Measurements from ENCODE around the gene SOX9. TPM values are rescaled to one million over a fixed set of nuclear protein-coding genes. Genes with fewer than 3 reads are reported as not detected.

SOX9 gene
- total and polyA plus RNA-seq, 5 donors from 2014 or later: not detected

DNA sequence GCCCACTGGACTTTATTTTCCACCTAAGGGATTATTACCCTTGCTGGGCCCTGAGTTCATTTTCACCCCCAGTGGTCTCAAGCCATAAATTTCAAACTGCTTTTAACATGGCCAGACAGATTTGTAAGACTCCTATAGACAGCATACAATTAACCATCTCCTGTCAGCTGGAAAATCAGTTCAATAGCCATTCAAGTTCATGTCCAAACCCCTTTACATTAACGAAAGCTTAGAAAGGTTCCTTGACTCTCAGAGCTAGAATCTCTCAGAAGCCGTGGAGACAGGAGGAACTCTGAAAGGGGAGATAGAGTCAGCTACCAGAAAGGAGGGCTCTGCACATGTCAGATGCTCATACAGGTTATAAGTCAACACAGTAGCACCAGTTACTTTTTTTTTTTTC lies 23.3 kb downstream of the SOX9 start:
- H3K36me3 ChIP-seq (ENCODE audit: control insufficient read depth, insufficient read depth, low read length): no peaks in the 10 kb centered on the region
- H3K9me3 ChIP-seq (ENCODE audit: control insufficient read depth in 2 of 2, low read length in 2 of 2): no peaks in the 10 kb centered on the region
- no peaks in the 10 kb centered on the region for H3K4me1 ChIP-seq (ENCODE audit: control insufficient read depth, insufficient read depth, low read length, poor library complexity, severe bottlenecking)
- ATAC-seq (ENCODE audit: low read depth in 2 of 2) (no peak), DNase-seq (no peak)
- Mint-ChIP-seq H3K9me3 (peaks cover 0 to 8% (median 2%) of the 10 kb centered on the region in 7 donors), H3K27me3 (no peaks in the 10 kb centered on the region), H3K4me3 (no peak overlapping the region), H3K36me3 (no peaks in the 10 kb centered on the region), H3K4me1 (no peaks in the 10 kb centered on the region), H3K27ac (no peak overlapping the region)
- no peak overlapping the region for H3K4me3 ChIP-seq (ENCODE audit: low read depth, low read length)
- no peak overlapping the region for H3K27ac ChIP-seq (ENCODE audit: insufficient read depth, low read length, poor library complexity, severe bottlenecking)
- H3K27me3 ChIP-seq (ENCODE audit: control insufficient read depth, insufficient read depth, low read length): no peaks in the 10 kb centered on the region

DNA sequence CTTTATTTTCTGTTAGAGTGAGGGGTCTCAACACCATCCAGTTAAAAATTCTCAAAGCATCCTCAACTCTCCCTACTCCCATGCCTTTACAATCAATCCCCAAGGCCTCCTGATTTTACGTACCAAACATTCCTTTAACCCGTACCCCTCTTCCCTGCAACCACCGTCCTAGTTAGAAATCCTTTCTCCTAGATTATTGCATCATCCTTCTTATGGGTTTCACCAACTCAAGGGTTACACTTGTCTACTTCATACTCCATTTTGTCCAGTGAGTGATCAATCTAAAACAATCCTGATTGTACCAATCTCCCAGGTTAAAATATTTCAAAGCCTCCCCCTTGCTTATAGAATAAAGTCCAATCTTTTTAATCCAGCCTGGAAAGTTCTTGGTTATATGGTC lies 24.7 kb downstream of the SOX9 start:
- ATAC-seq (ENCODE audit: low read depth in 2 of 2) (no peak), DNase-seq (no peak)
- no peak overlapping the region for H3K4me3 ChIP-seq (ENCODE audit: low read depth, low read length)
- no peak overlapping the region for H3K27ac Mint-ChIP-seq
- no peaks in the 10 kb centered on the region for H3K4me1 Mint-ChIP-seq
- H3K4me3 Mint-ChIP-seq: no peak overlapping the region
- no peaks in the 10 kb centered on the region for H3K36me3 ChIP-seq (ENCODE audit: control insufficient read depth, insufficient read depth, low read length)
- no peaks in the 10 kb centered on the region for H3K9me3 ChIP-seq (ENCODE audit: control insufficient read depth in 2 of 2, low read length in 2 of 2)
- no peaks in the 10 kb centered on the region for H3K27me3 Mint-ChIP-seq
- no peaks in the 10 kb centered on the region for H3K36me3 Mint-ChIP-seq
- peaks cover 0 to 7% (median 2%) of the 10 kb centered on the region in 7 donors for H3K9me3 Mint-ChIP-seq
- H3K4me1 ChIP-seq (ENCODE audit: control insufficient read depth, insufficient read depth, low read length, poor library complexity, severe bottlenecking): no peaks in the 10 kb centered on the region
- no peaks in the 10 kb centered on the region for H3K27me3 ChIP-seq (ENCODE audit: control insufficient read depth, insufficient read depth, low read length)
- no peak overlapping the region for H3K27ac ChIP-seq (ENCODE audit: insufficient read depth, low read length, poor library complexity, severe bottlenecking)

DNA sequence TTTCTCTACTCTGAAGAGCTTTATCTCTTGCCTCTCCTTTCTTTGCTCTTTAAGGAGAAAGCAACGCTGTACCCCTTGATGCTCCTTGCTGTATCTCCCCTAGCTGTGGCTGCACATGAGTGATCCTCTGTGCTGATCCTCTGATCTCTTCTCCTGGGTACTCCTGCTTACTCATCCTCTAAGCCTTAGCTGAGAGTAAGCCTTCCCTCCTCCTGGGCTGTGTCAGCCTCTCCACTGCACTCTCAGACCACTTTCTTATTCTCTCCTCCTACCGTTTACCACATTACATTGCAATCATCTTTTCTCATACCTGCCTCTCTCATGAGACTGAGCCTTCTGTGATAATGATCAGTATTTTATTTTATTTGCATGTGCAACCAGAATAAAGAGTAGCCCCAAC lies 25.1 kb downstream of the SOX9 start:
- Mint-ChIP-seq H3K4me3 (no peak overlapping the region), H3K9me3 (peaks cover 0 to 7% (median 2%) of the 10 kb centered on the region in 7 donors), H3K27ac (no peak overlapping the region), H3K27me3 (no peaks in the 10 kb centered on the region), H3K36me3 (no peaks in the 10 kb centered on the region), H3K4me1 (no peaks in the 10 kb centered on the region)
- H3K4me3 ChIP-seq (ENCODE audit: low read depth, low read length): no peak overlapping the region
- DNase-seq: no peak
- no peaks in the 10 kb centered on the region for H3K9me3 ChIP-seq (ENCODE audit: control insufficient read depth in 2 of 2, low read length in 2 of 2)
- H3K4me1 ChIP-seq (ENCODE audit: control insufficient read depth, insufficient read depth, low read length, poor library complexity, severe bottlenecking): no peaks in the 10 kb centered on the region
- H3K27me3 ChIP-seq (ENCODE audit: control insufficient read depth, insufficient read depth, low read length): no peaks in the 10 kb centered on the region
- no peaks in the 10 kb centered on the region for H3K36me3 ChIP-seq (ENCODE audit: control insufficient read depth, insufficient read depth, low read length)
- no peak for ATAC-seq (ENCODE audit: low read depth in 2 of 2)
- no peak overlapping the region for H3K27ac ChIP-seq (ENCODE audit: insufficient read depth, low read length, poor library complexity, severe bottlenecking)

- Mint-ChIP-seq H3K27me3 (no peaks in the 10 kb centered on the region), H3K27ac (no peak overlapping the region), H3K4me1 (no peaks in the 10 kb centered on the region), H3K36me3 (no peaks in the 10 kb centered on the region), H3K9me3 (peaks cover 0 to 7% (median 2%) of the 10 kb centered on the region in 7 donors), H3K4me3 (no peak overlapping the region)
- ATAC-seq (ENCODE audit: low read depth in 2 of 2) (no peak), DNase-seq (no peak)
- Histone ChIP-seq H3K27ac (ENCODE audit: insufficient read depth, low read length, poor library complexity, severe bottlenecking) (no peak overlapping the region), H3K27me3 (ENCODE audit: control insufficient read depth, insufficient read depth, low read length) (no peaks in the 10 kb centered on the region), H3K4me3 (ENCODE audit: low read depth, low read length) (no peak overlapping the region), H3K9me3 (ENCODE audit: control insufficient read depth in 2 of 2, low read length in 2 of 2) (no peaks in the 10 kb centered on the region), H3K4me1 (ENCODE audit: control insufficient read depth, insufficient read depth, low read length, poor library complexity, severe bottlenecking) (no peaks in the 10 kb centered on the region), H3K36me3 (ENCODE audit: control insufficient read depth, insufficient read depth, low read length) (no peaks in the 10 kb centered on the region)
Measured at GRCh38 chr17:72146371-72146770, 25.6 kb downstream of the SOX9 start.

- H3K27ac Mint-ChIP-seq: no peak overlapping the region
- DNase-seq (no peak), ATAC-seq (ENCODE audit: low read depth in 2 of 2) (no peak)
- no peaks in the 10 kb centered on the region for H3K4me1 Mint-ChIP-seq
- no peaks in the 10 kb centered on the region for H3K4me1 ChIP-seq (ENCODE audit: control insufficient read depth, insufficient read depth, low read length, poor library complexity, severe bottlenecking)
- H3K27ac ChIP-seq (ENCODE audit: insufficient read depth, low read length, poor library complexity, severe bottlenecking): no peak overlapping the region
- H3K27me3 ChIP-seq (ENCODE audit: control insufficient read depth, insufficient read depth, low read length): no peaks in the 10 kb centered on the region
- no peak overlapping the region for H3K4me3 ChIP-seq (ENCODE audit: low read depth, low read length)
- no peaks in the 10 kb centered on the region for H3K27me3 Mint-ChIP-seq
- H3K36me3 ChIP-seq (ENCODE audit: control insufficient read depth, insufficient read depth, low read length): no peaks in the 10 kb centered on the region
- H3K4me3 Mint-ChIP-seq: no peak overlapping the region
- no peaks in the 10 kb centered on the region for H3K9me3 ChIP-seq (ENCODE audit: control insufficient read depth in 2 of 2, low read length in 2 of 2)
- H3K9me3 Mint-ChIP-seq: peaks cover 0 to 6% (median 1%) of the 10 kb centered on the region in 7 donors
- H3K36me3 Mint-ChIP-seq: no peaks in the 10 kb centered on the region
Measured at GRCh38 chr17:72150632-72151460, 30.0 kb downstream of the SOX9 start.

DNA sequence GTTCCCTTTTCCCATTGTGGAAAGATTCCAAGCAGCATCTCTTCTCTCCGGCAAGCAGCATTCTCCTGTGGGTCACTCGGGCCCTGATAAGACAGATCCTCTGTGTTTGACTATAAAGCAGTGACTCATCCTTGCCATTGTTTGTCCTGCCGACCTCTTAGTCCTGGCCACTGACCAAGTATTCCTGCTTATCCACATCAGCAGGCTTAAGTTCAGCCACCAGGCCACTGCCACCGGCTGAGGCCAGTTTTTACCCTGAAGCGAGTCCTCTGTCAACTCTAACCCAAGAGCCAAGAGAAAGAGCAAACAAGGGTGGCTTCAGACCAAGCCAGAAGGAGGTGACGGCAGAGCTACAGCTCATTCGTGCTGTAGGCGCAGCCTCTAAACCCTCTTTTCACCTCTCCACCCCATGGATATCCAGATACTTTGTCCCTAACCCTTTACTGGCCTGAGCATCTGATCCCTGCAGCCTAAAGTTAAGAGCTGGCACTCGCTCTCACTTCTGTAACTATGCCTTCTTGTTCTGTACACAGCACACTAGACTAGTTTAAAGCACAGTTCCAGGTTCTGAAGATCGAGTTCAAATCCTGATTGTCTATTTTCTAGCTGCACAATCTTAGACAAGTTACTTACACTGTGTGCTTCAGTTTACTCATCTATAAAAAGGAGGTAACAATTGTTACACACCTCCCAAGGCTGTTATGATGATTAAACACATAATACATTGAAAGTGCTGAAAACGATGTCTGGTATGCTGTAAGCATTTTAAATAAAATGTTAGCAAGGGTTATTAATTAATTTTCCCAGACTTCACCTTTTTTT lies 31.0 kb downstream of the SOX9 start:
- H3K27me3 ChIP-seq (ENCODE audit: control insufficient read depth, insufficient read depth, low read length): no peaks in the 10 kb centered on the region
- H3K4me3 ChIP-seq (ENCODE audit: low read depth, low read length): no peak overlapping the region
- no peaks in the 10 kb centered on the region for H3K9me3 ChIP-seq (ENCODE audit: control insufficient read depth in 2 of 2, low read length in 2 of 2)
- no peak overlapping the region for H3K4me3 Mint-ChIP-seq
- H3K9me3 Mint-ChIP-seq: peaks cover 0 to 6% (median 1%) of the 10 kb centered on the region in 7 donors
- no peak for DNase-seq
- no peak for ATAC-seq (ENCODE audit: low read depth in 2 of 2)
- no peak overlapping the region for H3K27ac Mint-ChIP-seq
- H3K36me3 Mint-ChIP-seq: no peaks in the 10 kb centered on the region
- no peaks in the 10 kb centered on the region for H3K36me3 ChIP-seq (ENCODE audit: control insufficient read depth, insufficient read depth, low read length)
- H3K27me3 Mint-ChIP-seq: no peaks in the 10 kb centered on the region
- no peaks in the 10 kb centered on the region for H3K4me1 Mint-ChIP-seq
- H3K27ac ChIP-seq (ENCODE audit: insufficient read depth, low read length, poor library complexity, severe bottlenecking): no peak overlapping the region
- no peaks in the 10 kb centered on the region for H3K4me1 ChIP-seq (ENCODE audit: control insufficient read depth, insufficient read depth, low read length, poor library complexity, severe bottlenecking)

DNA sequence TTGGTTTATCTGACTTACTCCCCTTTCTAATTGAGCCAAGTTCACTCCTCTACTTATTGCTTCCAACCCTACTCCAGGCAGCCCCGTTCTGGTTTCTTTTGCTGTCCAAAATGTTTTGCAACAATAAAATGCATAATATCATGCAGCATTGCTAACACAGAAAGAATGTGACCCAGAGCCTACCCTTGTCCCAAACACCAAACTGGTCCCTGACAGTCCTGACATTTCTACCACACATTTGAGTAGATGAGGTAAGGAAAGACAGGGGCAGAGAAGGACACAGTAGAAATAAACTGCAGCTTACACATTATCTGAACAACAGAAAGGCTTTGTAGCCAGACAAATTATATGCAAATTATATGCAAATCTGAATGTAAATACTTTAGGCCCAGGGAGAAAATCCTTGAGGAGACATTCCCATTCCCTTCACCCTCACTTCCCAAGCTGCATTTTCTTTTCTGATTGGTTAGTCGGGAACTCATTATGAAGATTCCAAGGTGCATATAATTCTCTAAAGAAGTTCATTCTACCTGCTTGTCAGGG lies 31.6 kb downstream of the SOX9 start:
- Histone ChIP-seq H3K36me3 (ENCODE audit: control insufficient read depth, insufficient read depth, low read length) (no peaks in the 10 kb centered on the region), H3K4me3 (ENCODE audit: low read depth, low read length) (no peak overlapping the region), H3K27me3 (ENCODE audit: control insufficient read depth, insufficient read depth, low read length) (no peaks in the 10 kb centered on the region), H3K9me3 (ENCODE audit: control insufficient read depth in 2 of 2, low read length in 2 of 2) (no peaks in the 10 kb centered on the region), H3K4me1 (ENCODE audit: control insufficient read depth, insufficient read depth, low read length, poor library complexity, severe bottlenecking) (no peaks in the 10 kb centered on the region), H3K27ac (ENCODE audit: insufficient read depth, low read length, poor library complexity, severe bottlenecking) (no peak overlapping the region)
- Mint-ChIP-seq H3K27ac (no peak overlapping the region), H3K9me3 (peaks cover 0 to 5% (median 1%) of the 10 kb centered on the region in 7 donors), H3K27me3 (no peaks in the 10 kb centered on the region), H3K4me1 (no peaks in the 10 kb centered on the region), H3K4me3 (no peak overlapping the region), H3K36me3 (no peaks in the 10 kb centered on the region)
- ATAC-seq (ENCODE audit: low read depth in 2 of 2) (no peak), DNase-seq (no peak)

Data from CD4-positive, CD25-positive, alpha-beta regulatory T cell (primary cell).